ENCODE data around the gene SLC25A3. TPM values are rescaled to one million over a fixed set of nuclear protein-coding genes. Genes with fewer than 3 reads are reported as not detected.
A peak's percentile ranks its signal among the peaks of the same experiment; 100 is the strongest.

SLC25A3 gene
- total RNA-seq, 1 experiment from 2014 or later, result 547 TPM

- H3K4me3 ChIP-seq (ENCODE audit: low read length), result no peak overlapping the region
- peaks cover 8% of the 10 kb centered on the region for H3K4me1 ChIP-seq (ENCODE audit: insufficient read depth, low read length)
- ATAC-seq, result peak; percentile 42
- H3K9me2 ChIP-seq (replicated peaks; ENCODE audit: low read length), result no peaks in the 10 kb centered on the region
- no peaks in the 10 kb centered on the region for H3F3A ChIP-seq (ENCODE audit: low read length, unreplicated experiment)
- H3K9me3 ChIP-seq (ENCODE audit: low read length), result no peaks in the 10 kb centered on the region
- no peak overlapping the region for H3K27ac ChIP-seq (ENCODE audit: low read length)
- peak; percentile 75 for DNase-seq
- H3K4me2 ChIP-seq (ENCODE audit: low read length), result no peak overlapping the region
- H2AFZ ChIP-seq (ENCODE audit: low read length), result no peak overlapping the region
- H3K36me3 ChIP-seq (ENCODE audit: low read depth, low read length), result peaks cover 3% of the 10 kb centered on the region; the same call in 1 of the 2 replicates
- CTCF ChIA-PET, result interaction anchor here (0.5 to 0.7 kb wide), 2 partner anchors 14 to 18 kb away, joined by 3 to 4 read pairs; no protein-coding TSS in a partner anchor
- BruUV-seq (replicated peaks), result no TSS peak
- H3K27me3 ChIP-seq (ENCODE audit: low read length), result no peaks in the 10 kb centered on the region
- intact Hi-C loops (cut with micrococcal nuclease), result loop anchor here (1.0 kb wide), 2 partner anchors 48 to 88 kb away; no protein-coding TSS in a partner anchor
- TF ChIP-seq, protein P1, sequence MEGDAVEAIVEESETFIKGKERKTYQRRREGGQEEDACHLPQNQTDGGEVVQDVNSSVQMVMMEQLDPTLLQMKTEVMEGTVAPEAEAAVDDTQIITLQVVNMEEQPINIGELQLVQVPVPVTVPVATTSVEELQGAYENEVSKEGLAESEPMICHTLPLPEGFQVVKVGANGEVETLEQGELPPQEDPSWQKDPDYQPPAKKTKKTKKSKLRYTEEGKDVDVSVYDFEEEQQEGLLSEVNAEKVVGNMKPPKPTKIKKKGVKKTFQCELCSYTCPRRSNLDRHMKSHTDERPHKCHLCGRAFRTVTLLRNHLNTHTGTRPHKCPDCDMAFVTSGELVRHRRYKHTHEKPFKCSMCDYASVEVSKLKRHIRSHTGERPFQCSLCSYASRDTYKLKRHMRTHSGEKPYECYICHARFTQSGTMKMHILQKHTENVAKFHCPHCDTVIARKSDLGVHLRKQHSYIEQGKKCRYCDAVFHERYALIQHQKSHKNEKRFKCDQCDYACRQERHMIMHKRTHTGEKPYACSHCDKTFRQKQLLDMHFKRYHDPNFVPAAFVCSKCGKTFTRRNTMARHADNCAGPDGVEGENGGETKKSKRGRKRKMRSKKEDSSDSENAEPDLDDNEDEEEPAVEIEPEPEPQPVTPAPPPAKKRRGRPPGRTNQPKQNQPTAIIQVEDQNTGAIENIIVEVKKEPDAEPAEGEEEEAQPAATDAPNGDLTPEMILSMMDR (conservative IDR thresholded peaks at IDR 0.05; ENCODE audit: low read depth, low read length), result peak; percentile 90
- TF ChIP-seq EZH2 (IDR thresholded peaks at IDR 0.05; ENCODE audit: low read length, unreplicated experiment) (no peak), EZH2phosphoT487 (IDR thresholded peaks at IDR 0.05; ENCODE audit: borderline replicate concordance, low read length) (no peak)
- no peak overlapping the region for H3K9ac ChIP-seq (ENCODE audit: low read length)
- H3K79me2 ChIP-seq (ENCODE audit: low read length), result no peaks in the 10 kb centered on the region
- H4K20me1 ChIP-seq (ENCODE audit: low read length), result no peaks in the 10 kb centered on the region
- POLR2A ChIA-PET (ENCODE audit: unreplicated experiment), result no interaction called here
These were observed 60.5 kb downstream of the SLC25A3 start for GRCh38 chr12:98653866-98654493.

Other genes starting within 250 kb of the SLC25A3 start
- 155 and 160 TPM in 2 replicates for gene TMPO, start 78.1 kb upstream of the SLC25A3 start, total RNA-seq (2014; rRNA removed)
- gene IKBIP, start 51.1 kb downstream of the SLC25A3 start, total RNA-seq (2014; rRNA removed), result 11.1 and 14.6 TPM in 2 replicates
- 8.5 and 10.1 TPM in 2 replicates for gene APAF1, start 51.6 kb downstream of the SLC25A3 start, total RNA-seq (2014; rRNA removed)

Measured in PC-3 (cell line).